Measurements from ENCODE around the gene NAT16. TPM values are rescaled to one million over a fixed set of nuclear protein-coding genes. Genes with fewer than 3 reads are reported as not detected.
"Not testable (repeated sequence)": the region's sequence is repeated elsewhere in the genome, so short reads cannot be mapped to it uniquely, and the experiment has no call there.

Gene NAT16
- total RNA-seq, 3 donors from 2014 or later = not detected

DNA sequence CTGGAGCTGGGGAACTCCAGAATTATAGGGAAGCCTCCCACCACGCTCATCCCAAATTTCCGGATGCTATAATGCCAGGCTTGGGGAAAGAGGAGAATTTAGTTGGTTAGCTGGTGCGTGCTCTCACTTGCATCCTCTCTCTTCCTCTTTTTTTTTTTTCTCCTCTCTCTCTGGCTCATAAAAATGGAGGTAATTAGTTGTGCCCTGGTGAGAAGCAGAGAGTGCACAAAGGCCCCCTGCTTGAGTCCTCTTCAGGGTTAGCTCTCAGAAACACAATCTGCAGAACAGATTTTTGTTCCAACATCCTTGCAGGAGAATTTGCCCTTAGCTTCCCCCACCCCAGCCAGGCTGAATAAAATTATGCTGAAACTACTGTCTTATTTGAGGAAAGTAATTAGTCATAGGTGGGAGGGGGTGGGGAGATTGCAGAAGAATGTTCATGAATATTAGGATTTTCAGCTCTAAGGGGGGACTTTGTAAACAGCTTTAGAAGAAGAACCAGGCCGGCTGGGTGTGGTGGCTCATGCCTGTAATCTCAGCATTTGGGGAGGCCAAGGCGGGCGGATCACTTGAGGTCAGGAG, 45.6 kb downstream of the NAT16 start:
- ATAC-seq (no peak), DNase-seq (no peak)
- intact Hi-C loops (cut with DNase I, micrococcal nuclease) = no loop called here
- TF ChIP-seq, protein P1, sequence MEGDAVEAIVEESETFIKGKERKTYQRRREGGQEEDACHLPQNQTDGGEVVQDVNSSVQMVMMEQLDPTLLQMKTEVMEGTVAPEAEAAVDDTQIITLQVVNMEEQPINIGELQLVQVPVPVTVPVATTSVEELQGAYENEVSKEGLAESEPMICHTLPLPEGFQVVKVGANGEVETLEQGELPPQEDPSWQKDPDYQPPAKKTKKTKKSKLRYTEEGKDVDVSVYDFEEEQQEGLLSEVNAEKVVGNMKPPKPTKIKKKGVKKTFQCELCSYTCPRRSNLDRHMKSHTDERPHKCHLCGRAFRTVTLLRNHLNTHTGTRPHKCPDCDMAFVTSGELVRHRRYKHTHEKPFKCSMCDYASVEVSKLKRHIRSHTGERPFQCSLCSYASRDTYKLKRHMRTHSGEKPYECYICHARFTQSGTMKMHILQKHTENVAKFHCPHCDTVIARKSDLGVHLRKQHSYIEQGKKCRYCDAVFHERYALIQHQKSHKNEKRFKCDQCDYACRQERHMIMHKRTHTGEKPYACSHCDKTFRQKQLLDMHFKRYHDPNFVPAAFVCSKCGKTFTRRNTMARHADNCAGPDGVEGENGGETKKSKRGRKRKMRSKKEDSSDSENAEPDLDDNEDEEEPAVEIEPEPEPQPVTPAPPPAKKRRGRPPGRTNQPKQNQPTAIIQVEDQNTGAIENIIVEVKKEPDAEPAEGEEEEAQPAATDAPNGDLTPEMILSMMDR (IDR thresholded peaks at IDR 0.05) = no peak
- Histone ChIP-seq H3K4me1 (ENCODE audit: low read depth) (no peaks in the 10 kb centered on the region), H3K4me3 (no peak overlapping the region), H3K36me3 (ENCODE audit: low read depth) (no peaks in the 10 kb centered on the region), H3K9me3 (no peaks in the 10 kb centered on the region)

DNA sequence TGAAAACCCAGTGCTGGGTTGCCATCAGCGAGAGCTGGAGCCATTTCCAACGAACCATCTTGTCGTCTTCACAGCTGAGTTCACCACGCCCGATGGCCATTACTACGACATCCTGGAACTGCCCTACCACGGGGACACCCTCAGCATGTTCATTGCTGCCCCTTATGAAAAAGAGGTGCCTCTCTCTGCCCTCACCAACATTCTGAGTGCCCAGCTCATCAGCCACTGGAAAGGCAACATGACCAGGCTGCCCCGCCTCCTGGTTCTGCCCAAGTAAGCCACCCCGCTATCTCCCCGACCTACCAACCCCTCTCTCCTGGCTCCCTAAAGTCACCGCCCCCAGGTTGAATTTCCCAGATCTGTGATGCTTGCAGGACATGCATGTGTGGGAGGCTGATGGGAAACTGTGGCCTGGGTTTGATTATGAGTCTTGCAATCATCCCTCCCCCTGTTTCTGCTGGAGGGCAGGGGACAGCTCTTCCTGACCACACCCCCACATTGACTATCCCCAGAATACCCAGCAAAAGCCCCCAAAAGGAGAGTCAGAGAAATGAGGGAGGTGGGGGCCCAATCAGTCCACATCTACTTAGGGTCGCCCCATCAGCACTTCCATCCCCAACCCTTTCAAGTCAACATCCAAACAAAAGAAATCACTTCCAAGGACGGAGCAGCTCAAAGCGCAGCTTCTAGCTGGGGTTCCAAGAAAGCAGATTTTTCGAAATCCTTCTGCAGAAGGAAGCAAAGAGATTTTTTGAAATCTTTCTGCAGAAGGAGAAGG, 46.3 kb downstream of the NAT16 start:
- intact Hi-C loops (cut with DNase I, micrococcal nuclease) = no loop called here
- TF ChIP-seq, protein P1 (IDR thresholded peaks at IDR 0.05) = no peak

DNA sequence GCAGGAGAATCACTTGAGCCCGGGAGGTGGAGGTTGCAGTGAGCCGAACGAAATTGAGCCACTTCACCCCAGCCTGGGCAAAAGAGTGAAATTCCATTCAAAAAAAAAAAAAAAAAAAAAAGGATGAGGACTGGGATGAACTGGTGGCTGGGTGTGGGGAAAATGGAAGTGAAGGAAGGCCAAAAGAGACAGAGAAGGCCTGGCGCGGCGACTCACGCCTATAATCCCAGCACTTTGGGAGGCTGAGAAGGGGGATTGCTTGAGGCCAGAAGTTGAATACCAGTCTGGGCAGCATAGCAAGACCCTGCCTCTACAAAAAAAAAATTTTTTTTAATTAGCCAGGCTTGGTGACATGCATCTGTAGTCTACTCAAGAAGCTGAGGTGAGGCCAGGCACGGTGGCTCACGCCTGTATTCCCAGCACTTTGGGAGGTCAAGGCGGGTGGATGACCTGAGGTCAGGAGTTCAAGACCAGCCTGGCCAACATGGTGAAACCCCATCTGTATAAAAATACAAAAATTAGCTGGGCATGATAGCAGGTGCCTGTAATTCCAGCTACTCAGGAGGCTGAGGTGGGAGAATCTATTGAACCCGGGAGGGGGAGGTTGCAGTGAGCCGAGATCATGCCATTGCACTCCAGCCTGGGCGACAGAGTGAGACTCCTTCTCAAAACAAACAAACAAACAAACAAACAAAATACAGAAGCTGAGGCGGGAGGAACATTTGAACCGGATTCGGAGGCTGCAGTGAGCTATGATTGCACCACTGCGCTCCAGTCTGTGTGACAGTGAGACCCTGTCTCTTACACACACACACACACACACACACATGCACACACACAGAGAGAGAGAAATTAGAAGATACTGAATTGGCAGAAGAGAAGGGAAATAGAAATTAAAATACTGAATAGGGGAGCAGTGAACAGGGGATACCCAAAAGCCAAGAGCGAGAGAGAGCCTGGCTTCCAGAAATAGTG, 47.2 kb downstream of the NAT16 start:
- H3K4me1 ChIP-seq (ENCODE audit: low read depth); H3K9me3 ChIP-seq; H3K36me3 ChIP-seq (ENCODE audit: low read depth); DNase-seq; intact Hi-C loops (cut with DNase I, micrococcal nuclease); ATAC-seq; H3K4me3 ChIP-seq: not testable (repeated sequence)

More for the DNA sequence above, 46.3 kb downstream of the NAT16 start:
- Histone ChIP-seq H3K4me1 (ENCODE audit: low read depth) (no peaks in the 10 kb centered on the region), H3K36me3 (ENCODE audit: low read depth) (no peaks in the 10 kb centered on the region), H3K9me3 (no peaks in the 10 kb centered on the region), H3K4me3 (no peak overlapping the region)
- ATAC-seq (no peak), DNase-seq (no peak)

DNA sequence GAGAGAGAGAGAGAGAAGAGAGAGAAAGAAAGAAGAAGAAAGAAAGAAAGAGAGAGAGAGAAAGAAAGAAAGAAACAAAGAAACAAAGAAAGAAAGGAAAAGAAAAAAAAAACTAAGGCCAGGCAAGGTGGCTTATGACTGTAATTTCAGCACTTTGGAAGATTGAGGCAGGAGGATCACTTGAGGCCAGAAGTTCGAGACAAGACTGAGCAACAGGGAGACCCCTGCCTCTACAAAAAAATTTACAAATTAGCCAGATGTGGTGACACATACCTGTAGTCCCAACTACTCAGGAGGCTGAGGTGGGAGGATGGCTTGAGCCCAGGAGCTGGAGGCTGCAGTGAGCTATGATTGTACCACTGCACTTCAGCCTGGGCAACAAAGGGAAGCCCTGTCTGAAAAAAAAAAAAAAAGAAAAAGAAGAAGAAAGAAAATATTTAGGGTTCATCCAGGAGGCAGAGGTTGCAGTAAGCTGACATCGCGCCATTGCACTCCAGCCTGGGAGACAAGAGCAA, 50.4 kb downstream of the NAT16 start:
- intact Hi-C loops (cut with DNase I, micrococcal nuclease) = no loop called here
- ATAC-seq (no peak), DNase-seq (no peak)
- Histone ChIP-seq H3K36me3 (ENCODE audit: low read depth) (no peaks in the 10 kb centered on the region), H3K4me1 (ENCODE audit: low read depth) (no peaks in the 10 kb centered on the region), H3K4me3 (no peak overlapping the region), H3K9me3 (no peaks in the 10 kb centered on the region)
- TF ChIP-seq, protein P1 (IDR thresholded peaks at IDR 0.05) = no peak

DNA sequence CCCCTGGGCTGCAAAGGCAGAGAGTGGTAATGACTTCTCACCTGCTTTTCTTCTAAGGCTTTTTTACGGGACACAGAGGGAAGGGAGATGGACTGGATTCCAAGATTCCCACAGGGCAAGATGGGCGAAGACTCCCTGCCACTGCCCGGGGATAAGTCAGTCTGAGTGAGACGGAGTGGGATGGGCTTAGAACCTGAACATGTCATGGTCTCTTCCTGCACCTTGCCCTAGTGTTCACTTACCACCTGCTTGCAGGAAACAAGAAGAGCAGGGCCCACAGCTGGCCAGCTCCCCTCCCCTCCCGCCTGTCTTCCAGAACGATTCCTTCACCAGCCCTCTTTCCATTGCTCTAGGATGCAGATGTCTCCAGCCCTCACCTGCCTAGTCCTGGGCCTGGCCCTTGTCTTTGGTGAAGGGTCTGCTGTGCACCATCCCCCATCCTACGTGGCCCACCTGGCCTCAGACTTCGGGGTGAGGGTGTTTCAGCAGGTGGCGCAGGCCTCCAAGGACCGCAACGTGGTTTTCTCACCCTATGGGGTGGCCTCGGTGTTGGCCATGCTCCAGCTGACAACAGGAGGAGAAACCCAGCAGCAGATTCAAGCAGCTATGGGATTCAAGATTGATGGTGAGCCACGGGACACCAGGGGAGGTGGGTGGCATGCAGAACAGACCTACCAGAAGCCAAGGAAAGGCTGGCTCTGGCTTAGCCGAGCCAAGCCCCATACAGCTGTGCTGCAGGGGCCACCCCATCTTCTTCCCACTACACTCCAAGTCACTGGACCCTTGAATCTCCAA, 51.9 kb downstream of the NAT16 start:
- DNase-seq = no peak
- H3K4me3 ChIP-seq = no peak overlapping the region
- TF ChIP-seq, protein P1 (IDR thresholded peaks at IDR 0.05) = no peak

More for the DNA sequence above, 51.9 kb downstream of the NAT16 start:
- no peak for ATAC-seq
- Histone ChIP-seq H3K4me1 (ENCODE audit: low read depth) (no peaks in the 10 kb centered on the region), H3K36me3 (ENCODE audit: low read depth) (no peaks in the 10 kb centered on the region), H3K9me3 (no peaks in the 10 kb centered on the region)
- intact Hi-C loops (cut with DNase I, micrococcal nuclease) = no loop called here

Measured in mucosa of descending colon (tissue), 3 donors.